Sciatic nerve (tissue), 2 donors: ENCODE measurements around the gene FNDC1. TPM values are rescaled to one million over a fixed set of nuclear protein-coding genes. Genes with fewer than 3 reads are reported as not detected.
"Not testable (repeated sequence)": the region's sequence is repeated elsewhere in the genome, so short reads cannot be mapped to it uniquely, and the experiment has no call there.

ENCODE experiments used
- ATAC-seq: fragments of 200-7000 bp; cut with Tn5 transposase; one replicate; pipeline ENCODE4 v1.9.1; 2020; ENCODE audit warnings: mild to moderate bottlenecking, moderate library complexity
- DNase-seq: peaks from one replicate; pipeline ENCODE4 v3.0.0-alpha.2; 2020; ENCODE audit warnings: low spot score
- intact Hi-C: fragments of 100-400 bp; cut with DNase I; formaldehyde crosslinking; loops from one replicate; pipeline ENCODE4 v1.14.2; 2022
- total RNA-seq: library from RNA; stranded (reverse); fragmentation: NEBNext Ultra II Directional; extraction: Animal tissue kit (Norgen Biotek cat#: 25700); gene quantifications from one replicate; pipeline ENCODE4 v1.2.1, GENCODE V29; 2021
- donor health status: DM: no; HTN: no; CAD: no.
- donor health status: DM: no; HTN: no; CAD: no.

The FNDC1 gene
- total RNA-seq, 1 donor from 2014 or later, result 13.7 TPM

DNA sequence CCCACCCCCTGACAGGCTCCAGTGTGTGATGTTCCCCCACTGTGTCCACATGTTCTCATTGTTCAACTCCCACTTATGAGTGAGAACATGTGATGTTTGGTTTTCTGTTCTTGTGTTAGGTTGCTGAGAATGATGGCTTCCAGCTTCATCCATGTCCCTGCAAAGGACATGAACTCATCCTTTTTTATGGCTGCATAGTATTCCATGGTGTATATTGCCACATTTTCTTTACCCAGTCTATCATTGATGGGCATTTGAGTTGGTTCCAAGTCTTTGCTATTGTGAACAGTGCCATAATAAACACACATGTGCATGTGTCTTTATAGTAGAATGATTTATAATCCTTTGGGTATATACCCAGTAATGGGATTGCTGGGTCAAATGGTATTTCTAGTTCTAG lies 115.5 kb downstream of the FNDC1 start:
- ATAC-seq, DNase-seq, intact Hi-C loops: not testable (repeated sequence)

DNA sequence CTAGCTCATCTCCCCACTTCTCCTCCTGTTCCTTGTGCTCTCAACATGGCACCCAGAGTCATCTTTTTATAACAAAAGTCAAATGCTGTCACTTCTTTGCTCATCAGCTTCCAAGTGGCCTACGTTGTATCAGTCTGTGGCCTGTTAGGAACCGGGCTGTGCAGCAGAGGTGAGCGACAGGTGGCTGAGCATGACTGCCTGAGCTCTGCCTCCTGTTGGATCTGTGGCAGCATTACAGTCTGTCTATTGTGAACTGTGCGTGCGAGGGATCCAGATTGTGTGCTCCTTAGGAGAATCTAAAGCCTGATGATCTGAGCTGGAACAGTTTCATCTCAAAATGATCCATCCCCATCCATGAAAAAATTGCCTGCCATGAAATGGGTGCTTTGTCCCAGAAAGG lies 129.6 kb downstream of the FNDC1 start:
- intact Hi-C loops, result no loop called here
- DNase-seq (no peak), ATAC-seq (no peak)

DNA sequence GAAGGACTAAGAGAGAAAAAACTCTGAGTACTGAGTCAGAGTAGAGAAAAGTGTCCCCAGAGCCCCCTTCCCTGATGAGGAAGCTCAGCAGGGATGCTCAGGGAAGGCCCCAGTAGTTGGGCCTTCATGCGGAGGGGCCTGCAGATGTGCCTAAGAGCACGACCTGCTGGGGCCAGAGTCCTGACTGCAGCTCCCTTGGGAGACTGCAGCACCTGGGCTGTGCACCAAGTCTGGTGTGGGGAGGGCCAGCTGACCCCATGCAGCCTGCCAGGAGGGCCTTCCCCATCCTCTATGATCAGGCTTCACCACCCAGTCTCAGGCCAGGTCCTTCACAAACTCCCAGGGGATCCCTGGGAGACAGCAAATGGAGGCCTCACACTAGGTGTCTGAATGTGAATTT lies 130.4 kb downstream of the FNDC1 start:
- DNase-seq (no peak), ATAC-seq (peak; percentile 36)
- intact Hi-C loops, result no loop called here

DNA sequence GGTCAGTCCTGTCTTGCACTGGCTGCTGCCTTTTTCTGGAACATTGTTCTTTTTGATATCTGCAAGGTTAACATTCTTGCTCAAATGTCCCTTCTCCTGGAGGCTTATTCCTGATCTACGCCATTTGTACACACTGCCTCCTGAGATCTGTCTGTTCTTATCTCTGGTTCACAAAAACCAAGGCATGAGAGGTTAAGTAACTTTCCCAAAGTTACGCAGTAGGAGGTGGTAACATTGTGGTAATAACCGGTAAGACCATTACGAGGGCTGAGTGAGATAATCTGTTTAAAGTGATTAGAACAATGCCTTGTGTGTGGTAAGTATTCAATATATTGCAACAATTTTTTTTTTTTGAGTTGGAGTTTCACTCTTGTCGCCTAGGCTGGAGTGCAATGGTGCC lies 132.1 kb downstream of the FNDC1 start:
- ATAC-seq (no peak), DNase-seq (no peak)
- intact Hi-C loops, result no loop called here

DNA sequence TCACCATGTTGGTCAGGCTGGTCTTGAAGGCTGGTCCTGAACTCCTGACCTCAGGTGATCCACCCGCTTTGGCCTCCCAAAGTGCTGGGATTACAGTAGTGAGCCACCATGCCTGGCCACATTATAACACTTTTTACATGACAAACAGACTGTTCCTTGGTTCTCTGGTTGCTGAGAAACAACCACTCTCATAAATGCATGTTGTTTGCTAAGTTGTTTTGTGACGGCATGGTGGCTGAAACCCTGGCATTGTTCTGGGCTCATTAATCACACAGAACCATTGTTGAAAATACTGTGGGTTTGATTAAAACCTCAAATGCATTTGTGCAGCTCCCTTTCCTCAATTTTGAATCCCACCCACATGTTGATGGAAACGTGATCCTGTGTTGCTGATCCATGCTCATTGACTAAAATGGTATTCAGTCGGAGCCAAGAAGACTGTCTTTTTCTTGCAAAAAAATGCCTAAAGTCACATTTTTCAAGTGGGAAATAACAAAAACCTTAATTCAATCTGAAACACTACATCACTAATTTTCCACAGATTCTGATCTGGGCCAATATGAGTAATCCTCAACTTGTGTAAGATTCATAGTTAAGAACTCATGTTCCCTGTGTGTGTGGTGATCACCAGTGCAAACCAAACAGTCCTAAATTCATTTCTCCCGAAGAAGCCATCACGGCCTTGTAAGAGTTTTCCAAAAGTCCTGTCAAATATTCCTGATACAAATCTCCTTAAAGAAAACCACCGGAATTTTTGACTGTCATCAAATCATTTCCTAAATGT lies 132.8 kb downstream of the FNDC1 start:
- no peak for ATAC-seq
- DNase-seq, result no peak
- intact Hi-C loops, result no loop called here

DNA sequence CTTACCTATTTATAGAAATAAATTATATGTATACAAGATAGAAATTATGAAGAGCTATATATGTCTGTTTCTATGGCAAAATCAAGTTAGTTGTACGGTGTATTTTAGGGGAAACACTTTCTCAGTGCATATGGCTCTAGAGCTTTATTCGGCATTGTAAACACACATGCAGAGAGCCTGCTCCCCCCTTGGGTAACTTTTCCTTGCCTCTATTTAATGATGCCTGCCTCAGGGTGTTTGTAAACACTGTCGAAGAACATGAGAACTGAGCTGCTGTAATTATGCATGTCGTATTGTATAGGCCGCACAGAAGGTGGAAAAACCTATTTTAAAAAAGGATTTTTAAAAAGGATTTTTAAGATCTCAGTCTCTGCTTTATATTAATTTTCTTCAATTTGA lies 133.4 kb downstream of the FNDC1 start:
- intact Hi-C loops, result no loop called here
- ATAC-seq, result no peak
- no peak for DNase-seq

DNA sequence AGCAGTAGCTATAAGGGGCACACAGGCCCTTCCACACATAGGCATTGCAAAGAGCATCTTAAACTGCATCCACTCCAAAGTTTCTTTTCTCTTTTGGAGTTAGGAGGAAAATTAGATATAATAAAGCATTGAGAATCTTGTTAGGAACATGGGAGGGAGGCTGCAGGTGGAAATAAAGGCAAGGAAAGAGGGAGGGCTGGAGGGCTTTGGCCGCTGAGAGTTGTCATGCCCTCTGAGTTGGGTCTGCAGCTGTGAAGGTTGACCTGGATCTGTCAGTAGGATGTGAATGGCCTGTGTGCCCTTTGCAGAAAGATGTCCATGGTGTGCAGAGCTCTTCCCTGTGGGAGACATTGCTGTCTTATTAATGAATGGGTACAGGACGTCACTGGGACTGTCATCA lies 134.0 kb downstream of the FNDC1 start:
- DNase-seq (no peak), ATAC-seq (no peak)
- intact Hi-C loops, result no loop called here

DNA sequence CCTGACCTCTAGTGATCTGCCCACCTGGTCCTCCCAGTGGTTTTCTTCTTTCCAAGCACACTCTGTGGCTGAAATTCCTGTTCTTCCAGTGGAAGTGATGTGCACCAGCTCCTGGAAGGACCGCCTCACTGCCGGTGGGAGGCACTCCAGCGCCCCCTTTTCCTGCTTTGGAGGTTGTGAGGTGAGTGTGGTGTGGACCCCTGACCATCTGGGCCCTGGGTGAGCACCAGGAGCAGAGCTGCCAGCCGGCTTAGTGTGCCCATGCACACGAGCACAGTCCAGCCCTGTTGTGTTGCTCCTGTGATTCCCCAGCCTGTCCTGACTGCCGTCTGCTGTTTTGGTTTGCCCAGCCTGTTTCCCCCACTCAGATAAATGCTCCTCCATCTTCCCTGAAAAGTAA lies 134.6 kb downstream of the FNDC1 start:
- ATAC-seq (no peak), DNase-seq (no peak)
- intact Hi-C loops, result no loop called here

DNA sequence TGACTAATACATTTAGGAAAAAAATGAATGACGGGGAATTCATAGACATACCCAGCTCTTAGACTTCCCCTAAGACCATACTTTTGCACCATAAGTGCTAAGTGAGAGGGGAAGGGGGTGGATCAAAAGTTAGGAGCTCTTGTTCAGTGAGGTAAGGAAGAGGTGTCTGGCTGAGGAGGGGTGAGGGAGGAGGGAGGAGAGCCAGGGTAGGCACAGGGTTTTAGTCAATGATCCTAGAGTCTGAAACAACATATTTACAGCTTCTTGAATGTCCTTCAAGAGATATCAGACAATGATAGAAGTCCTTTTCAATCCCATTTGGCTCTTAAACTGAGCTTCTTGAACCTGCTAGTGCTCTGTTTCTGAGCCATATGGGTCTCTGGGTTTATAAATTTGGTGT lies 135.4 kb downstream of the FNDC1 start:
- ATAC-seq (no peak), DNase-seq (no peak)
- intact Hi-C loops, result no loop called here

DNA sequence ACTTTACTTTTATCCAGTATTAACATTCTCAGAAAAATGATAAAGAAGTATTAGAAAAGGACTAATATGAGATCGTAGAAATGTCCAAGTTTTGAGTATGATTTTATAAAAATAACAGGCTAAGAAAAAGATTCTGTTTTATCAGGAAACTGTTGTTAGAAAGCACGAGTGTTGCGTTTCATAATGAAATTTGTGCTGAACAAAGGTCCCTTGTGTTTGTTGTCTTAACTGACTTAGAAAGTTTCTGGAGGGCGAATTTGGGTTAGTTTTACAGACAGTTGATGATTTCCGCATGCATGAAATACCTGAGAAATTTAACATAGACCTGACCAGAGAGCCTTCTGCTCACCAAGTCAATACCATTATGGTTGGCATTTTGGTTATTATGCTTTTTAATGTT lies 136.0 kb downstream of the FNDC1 start:
- intact Hi-C loops, result no loop called here
- DNase-seq, result no peak
- ATAC-seq, result peak; percentile 43

DNA sequence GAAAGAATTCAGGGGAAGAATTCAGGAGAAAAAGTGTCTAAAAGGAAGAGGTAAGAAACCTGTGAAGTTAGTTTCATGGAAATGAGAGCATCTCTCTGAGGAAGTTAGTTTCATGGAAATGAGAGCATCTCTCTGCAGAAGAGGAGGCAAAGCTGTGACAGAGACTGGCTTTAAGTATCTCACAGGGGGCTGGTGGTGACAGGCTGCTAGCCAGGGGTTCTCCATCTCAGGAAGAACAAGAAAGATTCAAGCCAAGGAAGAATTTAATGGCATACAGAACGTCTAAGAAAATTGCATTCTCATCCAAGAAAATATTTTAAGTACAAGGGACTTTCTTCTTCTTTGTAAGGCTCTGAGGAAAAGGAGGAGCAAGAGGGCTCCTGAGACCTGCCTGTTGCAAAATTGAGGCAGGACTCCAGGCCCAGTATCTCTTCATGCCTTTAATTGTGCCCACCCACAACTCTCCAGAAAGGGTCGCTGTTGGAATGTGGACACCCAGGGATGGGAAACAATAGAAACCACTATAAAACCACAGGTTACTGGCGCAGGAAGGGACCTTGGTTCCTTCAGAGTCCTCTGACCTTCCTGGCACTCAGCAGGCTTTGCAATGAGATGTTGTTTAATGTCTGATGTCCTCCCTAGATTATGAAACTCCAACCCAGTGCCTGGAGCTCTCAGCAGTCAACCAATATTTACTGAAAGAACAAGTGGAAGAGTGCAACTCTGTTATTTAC lies 136.8 kb downstream of the FNDC1 start:
- intact Hi-C loops, result no loop called here
- ATAC-seq, result peak; percentile 96
- peak; percentile 63 for DNase-seq

DNA sequence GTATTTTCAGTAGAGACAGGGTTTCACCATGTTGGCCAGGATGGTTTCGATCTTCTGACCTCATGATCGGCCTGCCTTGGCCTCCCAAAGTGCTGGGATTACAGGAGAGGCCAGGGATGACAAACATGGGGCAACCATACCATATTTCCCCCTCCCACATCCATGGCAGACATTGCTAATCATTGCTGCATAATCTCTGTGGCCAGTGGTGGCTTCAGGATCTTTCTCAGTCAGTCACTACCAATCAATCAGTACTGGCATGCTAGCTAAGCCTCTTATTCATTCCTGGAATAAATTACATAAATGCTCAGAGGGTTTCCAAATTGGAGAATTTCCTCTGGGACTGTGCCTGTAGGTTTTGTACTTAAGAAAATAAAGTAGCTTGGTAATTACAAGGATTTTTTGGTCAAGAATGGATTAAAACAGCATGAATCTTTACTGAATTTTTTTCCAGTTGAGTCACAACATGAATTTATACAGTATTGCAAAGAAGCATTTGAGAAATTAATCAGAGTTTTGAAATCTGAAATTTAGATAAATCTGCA lies 138.1 kb downstream of the FNDC1 start:
- no peak for DNase-seq
- intact Hi-C loops, result no loop called here
- no peak for ATAC-seq

DNA sequence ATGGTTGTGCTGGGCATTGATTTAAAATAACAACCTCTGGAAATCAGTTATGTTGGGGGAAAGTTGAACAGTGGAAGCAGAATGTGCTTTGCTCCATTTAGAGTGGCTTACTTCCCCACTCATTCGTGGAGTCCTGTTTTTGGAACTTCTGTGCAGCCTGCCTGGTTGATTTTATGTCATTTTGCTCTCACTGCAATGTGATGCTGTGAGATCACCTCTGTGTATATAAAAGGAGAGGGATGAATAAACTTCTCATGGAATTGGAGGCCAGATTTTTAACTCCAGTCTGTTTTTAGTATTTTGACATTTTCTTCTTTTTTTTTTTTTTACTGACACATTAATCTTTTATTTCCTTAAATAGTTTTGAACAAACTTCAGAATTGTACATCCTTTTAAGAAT lies 139.0 kb downstream of the FNDC1 start:
- intact Hi-C loops, result no loop called here
- DNase-seq (no peak), ATAC-seq (no peak)

DNA sequence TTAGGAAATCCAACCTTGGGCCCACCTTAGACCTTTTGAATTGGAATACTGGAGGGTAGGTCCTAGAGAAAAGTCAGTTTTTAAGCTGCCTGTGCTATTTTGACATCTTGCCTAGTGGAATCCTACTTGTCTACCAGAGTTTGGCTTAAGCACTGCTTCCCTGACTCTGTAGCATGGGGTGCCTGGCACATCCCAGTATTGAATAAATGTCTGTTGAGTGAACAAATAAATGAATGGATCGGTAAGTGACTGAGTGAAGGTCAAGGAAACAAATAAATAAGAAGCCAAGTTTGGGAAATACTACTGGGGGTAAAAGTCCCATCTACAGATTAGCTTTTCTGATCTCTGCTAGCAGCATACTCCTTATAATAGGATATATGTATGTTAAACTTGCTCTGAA lies 140.5 kb downstream of the FNDC1 start:
- no peak for DNase-seq
- no peak for ATAC-seq
- intact Hi-C loops, result no loop called here

DNA sequence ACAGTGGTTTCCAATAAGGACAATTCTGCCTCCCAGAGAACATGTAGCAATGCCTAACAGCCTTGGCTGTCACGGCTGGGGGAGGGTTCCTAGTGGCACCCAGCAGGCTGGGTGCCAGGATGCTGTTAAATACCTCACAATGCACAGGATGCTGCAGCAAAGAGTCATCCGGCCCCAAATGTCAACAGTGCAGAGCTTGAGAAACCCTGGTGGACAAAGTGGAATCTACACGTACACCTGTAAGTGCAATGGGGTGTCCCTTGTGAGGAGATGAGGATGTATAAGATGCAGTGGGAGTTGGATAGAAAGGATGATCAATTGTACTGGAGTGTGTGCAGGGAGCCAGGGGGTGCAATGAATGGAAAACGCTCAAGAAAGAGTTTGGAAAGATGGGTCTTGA lies 142.4 kb downstream of the FNDC1 start:
- ATAC-seq (no peak), DNase-seq (no peak)
- intact Hi-C loops, result no loop called here

DNA sequence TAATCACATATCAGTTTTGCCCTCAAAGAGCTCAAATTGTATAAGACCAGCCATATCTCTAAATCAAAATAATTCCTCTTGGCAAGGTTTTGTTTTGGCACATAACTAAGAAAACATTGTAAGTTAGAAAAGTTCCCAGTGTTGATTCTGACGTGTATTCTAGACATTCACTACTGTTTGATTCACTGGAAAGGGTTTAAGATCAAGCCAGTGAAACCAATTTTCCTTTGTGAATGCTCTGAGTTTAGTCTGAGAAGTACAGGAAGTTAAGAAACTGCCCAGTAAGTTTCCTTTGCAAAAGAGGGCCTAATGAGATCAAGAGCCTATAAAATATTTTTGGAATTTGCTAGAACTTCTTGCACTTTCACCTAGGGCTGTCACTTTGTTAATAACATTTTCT lies 143.0 kb downstream of the FNDC1 start:
- no peak for DNase-seq

DNA sequence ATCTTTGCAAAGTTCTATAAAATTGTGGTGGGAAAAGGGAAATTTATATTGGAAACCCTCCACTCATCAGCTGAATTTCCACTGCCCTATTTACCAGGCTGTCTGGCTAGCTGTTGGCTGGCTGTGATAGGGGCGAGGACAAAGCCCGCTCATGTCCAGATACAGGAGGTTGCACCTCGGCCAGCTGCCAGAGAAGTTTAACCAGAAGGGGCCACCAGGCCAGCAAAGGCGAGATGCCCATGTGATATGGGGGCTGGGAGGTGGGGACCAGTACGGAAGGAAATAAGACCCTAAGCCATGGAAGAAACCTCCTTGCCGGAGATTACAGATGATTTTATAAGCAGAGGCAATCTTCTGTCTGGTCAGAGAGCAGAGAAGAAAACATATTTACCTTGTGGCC lies 143.8 kb downstream of the FNDC1 start:
- DNase-seq (no peak), ATAC-seq (no peak)
- intact Hi-C loops, result no loop called here

More for the DNA sequence above, 143.0 kb downstream of the FNDC1 start:
- intact Hi-C loops, result no loop called here
- no peak for ATAC-seq

DNA sequence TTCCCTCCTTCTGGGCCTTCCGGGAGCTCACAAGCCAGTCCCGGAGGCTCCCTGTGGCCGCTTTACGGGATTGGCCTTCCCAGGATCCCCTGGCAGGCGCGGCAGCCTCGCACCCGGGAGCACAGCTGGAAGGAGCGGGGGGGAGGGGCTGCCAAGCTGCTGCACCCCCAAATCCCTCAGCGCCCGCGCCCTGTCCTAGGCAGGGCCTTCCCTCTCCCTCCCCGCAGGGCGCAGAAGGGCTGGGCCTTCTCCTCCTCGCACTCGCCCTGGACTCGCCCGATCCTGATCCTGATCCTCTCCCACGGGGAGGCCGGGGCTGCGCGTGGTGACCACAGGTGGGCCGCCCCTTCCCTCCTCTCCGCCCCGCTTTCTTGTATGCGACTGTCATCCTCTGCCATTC lies 146.4 kb downstream of the FNDC1 start:
- DNase-seq, result no peak
- intact Hi-C loops, result no loop called here
- peak; percentile 17 for ATAC-seq

DNA sequence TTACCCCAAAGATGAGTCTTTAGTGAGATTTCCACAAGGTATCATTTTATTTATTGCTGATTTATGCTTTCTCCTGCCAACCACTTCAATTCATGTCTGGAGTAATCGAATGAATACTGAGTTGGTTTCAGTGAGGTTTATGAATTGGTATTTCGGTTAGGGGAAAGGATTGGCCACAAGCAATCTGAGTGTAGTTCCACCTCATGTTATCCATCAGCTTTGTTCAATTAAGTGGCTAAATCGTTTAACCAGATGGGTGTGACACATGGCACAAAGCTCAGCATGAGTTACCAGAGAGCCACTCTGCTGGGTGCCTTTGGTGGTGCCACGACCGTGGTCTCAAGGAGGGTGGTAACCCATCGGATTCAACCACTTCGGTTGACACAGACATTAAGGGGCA lies 148.2 kb downstream of the FNDC1 start:
- intact Hi-C loops, result no loop called here
- no peak for ATAC-seq
- DNase-seq, result no peak

DNA sequence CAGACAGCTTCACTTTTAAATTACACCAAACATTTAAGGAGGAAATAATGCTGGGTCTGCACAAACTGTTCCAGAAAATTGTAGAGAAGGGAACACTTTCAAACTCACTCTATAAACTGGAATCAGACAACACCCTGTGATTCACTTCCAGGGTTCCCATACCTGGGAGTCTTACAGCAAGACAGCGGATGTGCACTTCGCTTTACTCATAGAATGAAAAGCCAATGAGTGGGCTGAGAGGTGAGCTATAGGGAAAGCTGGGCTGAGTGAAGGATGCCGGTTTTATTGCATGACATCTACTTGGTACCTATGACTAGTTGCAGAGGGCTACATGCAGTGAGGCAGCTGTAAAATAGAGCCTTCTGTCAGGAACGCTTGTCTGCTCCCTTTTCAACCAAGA lies 152.1 kb downstream of the FNDC1 start:
- intact Hi-C loops, result no loop called here
- ATAC-seq, result no peak

More for the DNA sequence above, 152.1 kb downstream of the FNDC1 start:
- DNase-seq, result no peak
